T-cell (primary cell): ENCODE results near the gene NR0B1. TPM values are rescaled to one million over a fixed set of nuclear protein-coding genes. Genes with fewer than 3 reads are reported as not detected.

Experiments
- ATAC-seq, 4 experiments: fragments of 200-7000 bp in 3 of 4; fragments of 150-1000 bp in 1 of 4; cut with Tn5 transposase; replicated peaks in 1 of 4; 1 replicate in 3 of 4; 2 replicates in 1 of 4; pipeline ENCODE4 v1.10.0; 2021; ENCODE audit warnings: moderate library complexity in 3 of 4, mild to moderate bottlenecking in 2 of 4, moderate number of reproducible peaks in 1 of 4
- CTCF ChIA-PET, 2 donors: fragments of 300-600 bp; sonication (Branson Sonifier 250); formaldehyde crosslinking; loops; one replicate each; lab custom pipeline; 2022; ENCODE audit warnings: antibody characterized with exemption in 2 of 2; lab: Charles Lee
- POLR2A ChIA-PET, 2 donors: fragments of 300-600 bp; sonication (Branson Sonifier 250); formaldehyde crosslinking; loops; one replicate each; lab custom pipeline; 2022; ENCODE audit warnings: antibody characterized with exemption in 2 of 2; lab: Charles Lee
- DNase-seq, 35 experiments: peaks; one replicate each; pipeline versions ENCODE4 v3.0.0 to v3.0.0-alpha.2; 2013 to 2023
- H3K27ac ChIP-seq: one replicate; pipeline ENCODE4 v1.5.1; 2013; ENCODE audit warnings: low read length
- H3K27me3 ChIP-seq, 2 experiments: replicated peaks in 1 of 2; 1 replicate in 1 of 2; 2 replicates in 1 of 2; pipeline versions ENCODE4 v1.6.1 to v1.7.0; 2013; ENCODE audit warnings: low read length in 1 of 2, mixed read lengths in 1 of 2; ENCODE audit not compliant: control insufficient read depth in 2 of 2, insufficient read depth in 2 of 2; ENCODE audit errors: extremely low read depth in 1 of 2
- H3K36me3 ChIP-seq, 2 donors: 1 replicate in 1 of 2; 2 replicates in 1 of 2; pipeline versions ENCODE4 v1.6.1 to v1.7.0; 2013; ENCODE audit warnings: low read length in 1 of 2; ENCODE audit not compliant: control insufficient read depth in 2 of 2, insufficient read depth in 1 of 2; ENCODE audit errors: extremely low read depth in 1 of 2
- H3K4me1 ChIP-seq, 2 experiments: 1 replicate in 1 of 2; 2 replicates in 1 of 2; pipeline versions ENCODE4 v1.6.1 to v1.7.0; 2013; ENCODE audit warnings: low read length in 2 of 2, mixed read lengths in 1 of 2; ENCODE audit not compliant: insufficient read depth in 2 of 2, control insufficient read depth in 1 of 2; ENCODE audit errors: extremely low read depth in 1 of 2
- H3K4me3 ChIP-seq, 2 donors: 1 replicate in 1 of 2; 2 replicates in 1 of 2; pipeline versions ENCODE4 v1.5.1 to v1.7.0; 2013; ENCODE audit warnings: mild to moderate bottlenecking in 2 of 2, low read length in 1 of 2, moderate library complexity in 1 of 2; ENCODE audit not compliant: control insufficient read depth in 1 of 2; ENCODE audit errors: extremely low read depth in 1 of 2
- H3K9me3 ChIP-seq: 2 replicates; pipeline ENCODE4 v1.7.0; 2013
- H3K27ac Mint-ChIP-seq, 2 donors: one replicate each; pipeline ENCODE4 v1.8.0; 2020 to 2021; ENCODE audit warnings: mild to moderate bottlenecking in 2 of 2, mixed read lengths in 2 of 2
- H3K27me3 Mint-ChIP-seq, 2 donors: one replicate each; pipeline ENCODE4 v1.8.0; 2021 to 2022; ENCODE audit warnings: mixed read lengths in 2 of 2
- H3K36me3 Mint-ChIP-seq: one replicate; pipeline ENCODE4 v1.8.0; 2021; ENCODE audit warnings: mixed read lengths
- H3K4me1 Mint-ChIP-seq, 3 donors: one replicate each; pipeline ENCODE4 v1.8.0; 2020 to 2022; ENCODE audit warnings: mixed read lengths in 3 of 3, mild to moderate bottlenecking in 1 of 3
- H3K4me3 Mint-ChIP-seq, 3 donors: one replicate each; pipeline ENCODE4 v1.8.0; 2020 to 2022; ENCODE audit warnings: mild to moderate bottlenecking in 3 of 3, mixed read lengths in 3 of 3, moderate library complexity in 3 of 3
- H3K9me3 Mint-ChIP-seq, 3 donors: one replicate each; pipeline ENCODE4 v1.8.0; 2020 to 2022; ENCODE audit warnings: mixed read lengths in 3 of 3
- WGBS: methylation state at CpG from one replicate; pipeline ENCODE4 v1.1.5; 2013; ENCODE audit warnings: missing lambda C conversion rate; ENCODE audit not compliant: insufficient coverage; 5-methylcytosine and 5-hydroxymethylcytosine counted together
- total RNA-seq, 35 experiments: library from RNA in 6 of 35; stranded (reverse) in 6 of 35; fragments of 120-200 nt in 1 of 35; gene quantifications; one replicate each; pipeline versions ENCODE4 v1.2.1 to v1.2.4 and lab custom pipeline; 2013 to 2026

NR0B1 gene
- total RNA-seq, 5 donors from 2014 or later (not counting 1 experiment from before 2014, with no cell fraction given), result not detected

GRCh38 chrX:30280428-30280827, 28.8 kb downstream of the NR0B1 start:
- Histone ChIP-seq H3K4me3 (no peak overlapping the region), H3K4me1 (peaks cover 0 to 9% of the 10 kb centered on the region in 2 experiments), H3K27ac (no peak overlapping the region), H3K9me3 (no peaks in the 10 kb centered on the region), H3K36me3 (no peaks in the 10 kb centered on the region), H3K27me3 (no peaks in the 10 kb centered on the region)
- ChIA-PET POLR2A (no interaction called here), CTCF (interaction anchor here in 1 of 2 donors (0.6 kb wide), 1 partner anchor 384 kb away, joined by 3 read pairs; no protein-coding TSS in a partner anchor)
- H3K36me3 Mint-ChIP-seq, result no peaks in the 10 kb centered on the region
- peaks cover 0 to 2% (median 0%) of the 10 kb centered on the region in 3 donors for H3K9me3 Mint-ChIP-seq
- H3K4me1 Mint-ChIP-seq, result peaks cover 5 to 14% (median 8%) of the 10 kb centered on the region in 3 donors
- DNase-seq (peak in 1 of 35 experiments; percentile 7), ATAC-seq (peak in 1 of 4 experiments; percentile 22)
- peaks cover 0 to 7% of the 10 kb centered on the region in 2 donors for H3K27me3 Mint-ChIP-seq
- WGBS, result no CpG with 5 or more reads among the region's 1 CpG
- no peak overlapping the region for H3K4me3 Mint-ChIP-seq
- no peak overlapping the region for H3K27ac Mint-ChIP-seq

- POLR2A ChIA-PET, result no interaction called here
- H3K4me3 Mint-ChIP-seq, result no peak overlapping the region
- H3K4me3 ChIP-seq, result no peak overlapping the region
- H3K9me3 Mint-ChIP-seq, result no peaks in the 10 kb centered on the region
- H3K4me1 ChIP-seq, result peaks cover 0 to 9% of the 10 kb centered on the region in 2 experiments
- no peaks in the 10 kb centered on the region for H3K36me3 Mint-ChIP-seq
- peaks cover 0 to 7% of the 10 kb centered on the region in 2 donors for H3K27me3 Mint-ChIP-seq
- no peak overlapping the region for H3K27ac Mint-ChIP-seq
- CTCF ChIA-PET, result no interaction called here
- H3K9me3 ChIP-seq, result no peaks in the 10 kb centered on the region
- H3K27me3 ChIP-seq, result no peaks in the 10 kb centered on the region
- no peaks in the 10 kb centered on the region for H3K36me3 ChIP-seq
- no peak for DNase-seq
- H3K27ac ChIP-seq, result no peak overlapping the region
- WGBS, result no CpG with 5 or more reads among the region's 1 CpG
- no peak for ATAC-seq
- H3K4me1 Mint-ChIP-seq, result peaks cover 5 to 14% (median 8%) of the 10 kb centered on the region in 3 donors
Observed at GRCh38 chrX:30278365-30278764, 30.8 kb downstream of the NR0B1 start.

GRCh38 chrX:30275498-30275897, 33.7 kb downstream of the NR0B1 start:
- no CpG with 5 or more reads among the region's 1 CpG for WGBS
- CTCF ChIA-PET, result no interaction called here
- no peak overlapping the region for H3K27ac Mint-ChIP-seq

GRCh38 chrX:30270639-30271038, 38.6 kb downstream of the NR0B1 start:
- POLR2A ChIA-PET, result no interaction called here
- Mint-ChIP-seq H3K9me3 (no peaks in the 10 kb centered on the region), H3K36me3 (no peaks in the 10 kb centered on the region), H3K27ac (no peak overlapping the region), H3K27me3 (peaks cover 0 to 14% of the 10 kb centered on the region in 2 donors), H3K4me1 (no peaks in the 10 kb centered on the region), H3K4me3 (no peak overlapping the region)
- H3K27ac ChIP-seq, result no peak overlapping the region
- H3K9me3 ChIP-seq, result no peaks in the 10 kb centered on the region
- DNase-seq, result no peak
- H3K36me3 ChIP-seq, result no peaks in the 10 kb centered on the region
- no peak overlapping the region for H3K4me3 ChIP-seq
- CTCF ChIA-PET, result no interaction called here
- H3K4me1 ChIP-seq, result no peaks in the 10 kb centered on the region
- WGBS, result no CpG with 5 or more reads among the region's 3 CpGs
- no peak for ATAC-seq
- no peaks in the 10 kb centered on the region for H3K27me3 ChIP-seq

More at GRCh38 chrX:30275498-30275897, 33.7 kb downstream of the NR0B1 start:
- peaks cover 0 to 9% of the 10 kb centered on the region in 2 experiments for H3K4me1 ChIP-seq
- Mint-ChIP-seq H3K4me3 (no peak overlapping the region), H3K36me3 (no peaks in the 10 kb centered on the region), H3K9me3 (no peaks in the 10 kb centered on the region), H3K27me3 (peaks cover 0 to 15% of the 10 kb centered on the region in 2 donors), H3K4me1 (peaks cover 5 to 8% (median 8%) of the 10 kb centered on the region in 3 donors)
- no peak overlapping the region for H3K4me3 ChIP-seq
- DNase-seq (no peak), ATAC-seq (no peak)
- H3K36me3 ChIP-seq, result no peaks in the 10 kb centered on the region
- no peaks in the 10 kb centered on the region for H3K27me3 ChIP-seq
- H3K9me3 ChIP-seq, result no peaks in the 10 kb centered on the region
- H3K27ac ChIP-seq, result no peak overlapping the region
- POLR2A ChIA-PET, result no interaction called here

- no peaks in the 10 kb centered on the region for H3K4me1 Mint-ChIP-seq
- no peak for ATAC-seq
- H3K36me3 ChIP-seq, result no peaks in the 10 kb centered on the region
- no peaks in the 10 kb centered on the region for H3K27me3 ChIP-seq
- H3K36me3 Mint-ChIP-seq, result no peaks in the 10 kb centered on the region
- no peaks in the 10 kb centered on the region for H3K9me3 ChIP-seq
- no peaks in the 10 kb centered on the region for H3K9me3 Mint-ChIP-seq
- POLR2A ChIA-PET, result no interaction called here
- H3K27ac ChIP-seq, result no peak overlapping the region
- H3K4me3 Mint-ChIP-seq, result no peak overlapping the region
- DNase-seq, result no peak
- no peak overlapping the region for H3K27ac Mint-ChIP-seq
- peaks cover 0 to 6% of the 10 kb centered on the region in 2 donors for H3K27me3 Mint-ChIP-seq
- WGBS, result no CpG with 5 or more reads among the region's 1 CpG
- CTCF ChIA-PET, result no interaction called here
- H3K4me3 ChIP-seq, result no peak overlapping the region
- H3K4me1 ChIP-seq, result no peaks in the 10 kb centered on the region
Observed at GRCh38 chrX:30262763-30263162, 46.4 kb downstream of the NR0B1 start.

GRCh38 chrX:30261012-30261411, 48.2 kb downstream of the NR0B1 start:
- Mint-ChIP-seq H3K27me3 (peaks cover 0 to 6% of the 10 kb centered on the region in 2 donors), H3K4me1 (no peaks in the 10 kb centered on the region), H3K27ac (no peak overlapping the region), H3K9me3 (peaks cover 0 to 3% (median 0%) of the 10 kb centered on the region in 3 donors), H3K4me3 (no peak overlapping the region), H3K36me3 (no peaks in the 10 kb centered on the region)
- ATAC-seq (no peak), DNase-seq (no peak)
- POLR2A ChIA-PET, result no interaction called here
- H3K27ac ChIP-seq, result no peak overlapping the region
- H3K4me3 ChIP-seq, result no peak overlapping the region
- H3K27me3 ChIP-seq, result no peaks in the 10 kb centered on the region
- CTCF ChIA-PET, result no interaction called here
- H3K9me3 ChIP-seq, result no peaks in the 10 kb centered on the region
- no peaks in the 10 kb centered on the region for H3K36me3 ChIP-seq
- H3K4me1 ChIP-seq, result no peaks in the 10 kb centered on the region

- H3K4me1 Mint-ChIP-seq, result no peaks in the 10 kb centered on the region
- no CpG with 5 or more reads among the region's 2 CpGs for WGBS
- H3K9me3 Mint-ChIP-seq, result peaks cover 0 to 4% (median 3%) of the 10 kb centered on the region in 3 donors
- Histone ChIP-seq H3K4me3 (no peak overlapping the region), H3K27ac (no peak overlapping the region), H3K4me1 (no peaks in the 10 kb centered on the region), H3K9me3 (no peaks in the 10 kb centered on the region), H3K27me3 (no peaks in the 10 kb centered on the region), H3K36me3 (no peaks in the 10 kb centered on the region)
- no peaks in the 10 kb centered on the region for H3K36me3 Mint-ChIP-seq
- no peak overlapping the region for H3K27ac Mint-ChIP-seq
- ChIA-PET CTCF (no interaction called here), POLR2A (no interaction called here)
- no peak overlapping the region for H3K4me3 Mint-ChIP-seq
- H3K27me3 Mint-ChIP-seq, result peaks cover 0 to 6% of the 10 kb centered on the region in 2 donors
- DNase-seq (no peak), ATAC-seq (no peak)
Observed at GRCh38 chrX:30259927-30260326, 49.3 kb downstream of the NR0B1 start.
